Adipocyte (in vitro differentiated cells): ENCODE results near the gene CYFIP1.

Experiments used
- DNase-seq: peaks from one replicate; pipeline ENCODE4 v3.0.0-alpha.2; 2015; ENCODE audit warnings: low read depth
- H3K27me3 ChIP-seq: replicated peaks from 2 replicates; pipeline ENCODE4 v1.7.0; 2013; ENCODE audit warnings: mild to moderate bottlenecking, low read length, moderate library complexity; ENCODE audit not compliant: control insufficient read depth, insufficient read depth
- H3K36me3 ChIP-seq: 2 replicates; pipeline ENCODE4 v1.7.0; 2013; ENCODE audit warnings: low read length, mild to moderate bottlenecking, moderate library complexity; ENCODE audit not compliant: control insufficient read depth, insufficient read depth, severe bottlenecking
- H3K4me1 ChIP-seq: 2 replicates; pipeline ENCODE4 v1.7.0; 2013; ENCODE audit warnings: mild to moderate bottlenecking, low read length, moderate library complexity; ENCODE audit not compliant: control insufficient read depth, insufficient read depth
- H3K4me3 ChIP-seq: 2 replicates; pipeline ENCODE4 v1.7.0; 2013; ENCODE audit warnings: mild to moderate bottlenecking, low read length, moderate library complexity
- H3K9ac ChIP-seq: 2 replicates; pipeline ENCODE4 v1.7.0; 2013; ENCODE audit warnings: mild to moderate bottlenecking, low read length, moderate library complexity
- H3K9me3 ChIP-seq: 2 replicates; pipeline ENCODE4 v1.7.0; 2013; ENCODE audit warnings: mild to moderate bottlenecking, low read length, moderate library complexity; ENCODE audit not compliant: control insufficient read depth

The CYFIP1 gene

DNA sequence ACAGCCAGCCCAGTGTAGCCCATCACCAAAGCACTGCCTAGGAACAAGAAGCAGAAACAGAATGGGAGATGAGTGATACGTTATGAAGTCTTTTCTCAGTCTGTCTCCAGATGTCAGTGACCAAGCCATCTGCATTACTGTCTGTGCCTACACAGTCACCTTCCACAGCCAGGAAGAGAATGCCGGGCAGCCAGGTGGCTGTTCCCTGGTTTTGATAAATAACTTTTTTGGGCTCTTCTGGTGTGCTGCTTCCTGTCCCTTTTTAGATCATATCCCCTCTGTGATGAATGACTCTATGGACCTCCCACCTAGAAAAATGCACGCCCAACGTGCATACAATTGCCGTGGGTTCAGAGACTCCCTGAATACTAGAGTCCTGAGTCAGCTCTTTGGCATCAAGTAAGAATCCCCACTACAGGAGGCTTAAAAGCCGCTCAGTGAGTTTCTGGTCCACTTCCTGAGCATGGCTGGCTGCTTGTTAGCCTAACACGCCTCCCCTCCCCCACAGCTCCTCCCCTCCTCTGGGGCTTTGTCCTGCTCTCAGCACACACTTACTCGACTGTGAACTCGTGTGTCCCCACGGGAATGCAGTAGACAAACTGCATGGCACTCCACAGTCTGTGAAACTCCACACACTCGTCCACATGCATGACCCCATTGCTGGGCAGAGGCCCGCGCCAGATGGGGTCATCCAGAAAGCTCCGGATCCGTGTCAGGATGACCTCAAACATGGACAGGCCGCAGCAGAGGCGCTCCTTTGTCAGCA, 107.0 kb downstream of the CYFIP1 start:
- no peak overlapping the region for H3K4me3 ChIP-seq
- H3K27me3 ChIP-seq, result no peaks in the 10 kb centered on the region
- peaks cover 77% of the 10 kb centered on the region for H3K36me3 ChIP-seq
- no peaks in the 10 kb centered on the region for H3K4me1 ChIP-seq
- H3K9me3 ChIP-seq, result no peaks in the 10 kb centered on the region
- DNase-seq, result peak; percentile 26
- H3K9ac ChIP-seq, result no peak overlapping the region

DNA sequence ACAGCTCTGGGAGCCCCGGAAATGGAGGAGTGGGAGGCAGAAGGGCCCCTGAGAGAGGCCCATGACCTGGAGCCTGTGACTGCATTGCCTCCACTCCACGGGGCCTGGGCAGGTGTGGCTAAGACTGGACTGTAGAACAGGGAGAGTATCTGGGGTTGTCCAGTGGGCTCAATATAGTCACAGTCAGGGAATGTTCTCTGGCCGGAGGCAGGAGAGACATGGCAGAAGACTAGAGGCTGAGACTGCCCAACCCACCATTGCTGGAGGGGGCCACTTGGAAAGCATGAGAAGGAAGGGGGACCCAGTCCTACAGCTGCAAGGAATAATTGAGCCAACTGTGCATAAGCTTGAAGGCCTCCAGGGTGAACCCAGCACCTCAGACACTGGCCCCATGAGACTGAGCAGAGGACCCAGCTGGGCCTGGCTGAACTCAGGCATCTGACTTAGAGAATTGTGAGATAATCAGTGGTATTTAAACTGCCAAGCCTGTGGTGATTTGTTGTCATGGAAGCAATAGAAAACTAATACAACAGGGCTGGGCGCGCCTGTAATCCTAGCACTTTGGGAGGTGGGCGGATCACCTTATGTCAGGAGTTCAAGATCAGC, 108.6 kb downstream of the CYFIP1 start:
- no peak for DNase-seq
- H3K9ac ChIP-seq, result no peak overlapping the region
- no peaks in the 10 kb centered on the region for H3K4me1 ChIP-seq
- H3K4me3 ChIP-seq, result no peak overlapping the region
- peaks cover 84% of the 10 kb centered on the region for H3K36me3 ChIP-seq
- H3K27me3 ChIP-seq, result no peaks in the 10 kb centered on the region
- H3K9me3 ChIP-seq, result no peaks in the 10 kb centered on the region

DNA sequence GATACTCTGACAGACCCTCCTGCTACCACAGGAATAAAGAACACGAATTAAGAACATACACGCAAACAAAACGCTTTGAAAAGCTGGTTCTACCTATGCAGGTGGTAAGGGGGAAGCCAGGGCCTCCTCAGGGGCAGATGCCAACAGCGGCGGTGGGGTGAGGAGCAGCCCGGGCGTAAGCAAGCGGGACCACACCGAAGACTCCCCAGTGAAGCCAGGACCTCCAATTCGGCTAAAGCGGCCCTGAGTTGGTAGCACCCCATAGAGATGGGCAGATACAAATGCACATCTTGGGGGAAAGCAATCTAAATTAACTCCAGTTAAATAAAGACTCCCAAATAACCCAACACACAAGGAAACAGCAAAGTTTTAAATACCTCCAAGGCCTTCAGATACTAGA, 109.3 kb downstream of the CYFIP1 start:
- Histone ChIP-seq H3K9me3 (no peaks in the 10 kb centered on the region), H3K4me3 (no peak overlapping the region), H3K4me1 (no peaks in the 10 kb centered on the region), H3K9ac (no peak overlapping the region), H3K36me3 (peaks cover 91% of the 10 kb centered on the region), H3K27me3 (no peaks in the 10 kb centered on the region)
- DNase-seq, result no peak

DNA sequence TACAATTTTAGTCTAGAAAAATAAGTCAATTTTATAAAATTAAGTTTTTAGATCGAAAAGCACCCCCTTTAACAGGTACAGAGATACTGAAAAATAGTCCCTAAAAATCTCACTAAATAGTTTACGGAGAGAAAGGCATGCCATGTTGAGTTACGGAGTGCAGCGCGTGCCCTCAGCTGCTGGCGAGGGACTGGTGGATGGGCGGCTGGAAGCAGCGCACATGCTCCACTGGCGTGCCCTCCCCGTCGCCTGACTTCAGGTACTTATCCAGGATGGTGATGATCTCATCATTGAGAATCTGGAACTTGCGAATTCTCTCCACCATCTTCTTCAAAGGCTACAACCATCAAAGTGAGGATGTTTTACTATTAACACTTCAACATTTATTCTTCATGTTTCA, 110.3 kb downstream of the CYFIP1 start:
- Histone ChIP-seq H3K36me3 (peaks cover 95% of the 10 kb centered on the region), H3K9me3 (no peaks in the 10 kb centered on the region), H3K4me3 (no peak overlapping the region), H3K9ac (no peak overlapping the region), H3K4me1 (no peaks in the 10 kb centered on the region), H3K27me3 (no peaks in the 10 kb centered on the region)
- DNase-seq, result no peak

DNA sequence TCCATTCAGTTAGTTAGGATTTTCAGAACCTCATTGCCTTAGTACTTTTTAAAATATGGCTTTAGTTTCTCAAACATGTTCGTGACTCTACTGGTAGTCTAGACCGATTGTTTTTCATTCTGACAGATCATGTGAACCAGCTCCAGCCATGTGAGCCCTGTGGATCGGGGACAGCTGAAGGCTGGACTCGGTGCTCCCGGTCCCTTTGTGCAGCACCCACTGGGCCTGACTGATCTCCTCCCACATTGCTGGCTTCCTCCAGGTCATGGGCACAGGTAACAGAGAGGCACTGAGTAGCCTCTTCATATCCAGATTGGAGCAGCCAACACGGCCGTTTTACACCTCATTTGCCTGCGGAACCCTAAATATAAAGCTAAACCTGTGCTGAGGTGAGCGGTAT, 111.2 kb downstream of the CYFIP1 start:
- Histone ChIP-seq H3K4me3 (no peak overlapping the region), H3K27me3 (no peaks in the 10 kb centered on the region), H3K36me3 (peaks cover 90% of the 10 kb centered on the region), H3K9me3 (no peaks in the 10 kb centered on the region), H3K4me1 (no peaks in the 10 kb centered on the region), H3K9ac (no peak overlapping the region)
- no peak for DNase-seq

DNA sequence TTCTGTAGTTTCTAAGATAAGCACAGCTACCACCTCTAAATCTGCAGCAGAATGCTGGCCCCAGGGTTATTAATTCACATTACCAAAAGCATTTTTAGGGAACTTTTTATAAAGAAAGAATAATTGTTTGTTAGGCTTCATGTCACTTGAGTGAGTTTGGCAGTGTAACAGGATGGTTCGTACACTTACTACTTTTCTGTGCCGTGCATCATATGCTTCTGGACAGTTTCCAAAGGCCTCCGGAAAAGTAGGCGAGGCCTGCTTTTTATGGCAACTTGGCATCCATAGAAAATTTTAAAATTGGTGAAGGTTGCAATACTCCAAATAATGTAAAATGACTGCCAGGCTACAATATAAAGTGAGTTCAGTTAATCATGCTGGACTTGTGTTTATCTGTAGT, 111.7 kb downstream of the CYFIP1 start:
- H3K4me3 ChIP-seq, result no peak overlapping the region
- no peak overlapping the region for H3K9ac ChIP-seq
- H3K36me3 ChIP-seq, result peaks cover 91% of the 10 kb centered on the region
- H3K27me3 ChIP-seq, result no peaks in the 10 kb centered on the region
- no peaks in the 10 kb centered on the region for H3K4me1 ChIP-seq
- H3K9me3 ChIP-seq, result no peaks in the 10 kb centered on the region
- no peak for DNase-seq

DNA sequence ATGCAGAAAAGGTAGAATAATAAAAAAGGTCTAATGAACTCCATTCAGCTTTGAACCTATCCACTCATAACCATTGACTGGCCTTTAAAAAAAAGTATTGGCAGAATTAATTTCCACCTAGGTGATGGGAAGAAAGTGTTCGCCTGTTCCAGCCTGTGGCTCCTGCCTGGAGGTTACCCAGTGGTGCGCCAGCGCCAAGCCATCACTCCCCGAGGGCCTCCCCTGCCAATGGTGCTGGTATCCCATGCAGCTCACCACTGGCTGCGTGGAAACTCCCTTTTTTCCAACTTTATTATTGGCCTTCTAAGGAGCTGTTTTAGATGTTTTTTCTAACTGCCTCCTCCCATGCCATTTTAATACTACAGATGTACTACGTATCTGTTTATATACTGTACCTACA, 112.3 kb downstream of the CYFIP1 start:
- H3K4me3 ChIP-seq, result no peak overlapping the region
- H3K9me3 ChIP-seq, result no peaks in the 10 kb centered on the region
- no peaks in the 10 kb centered on the region for H3K4me1 ChIP-seq
- no peak overlapping the region for H3K9ac ChIP-seq
- no peak for DNase-seq
- H3K27me3 ChIP-seq, result no peaks in the 10 kb centered on the region
- H3K36me3 ChIP-seq, result peaks cover 90% of the 10 kb centered on the region

DNA sequence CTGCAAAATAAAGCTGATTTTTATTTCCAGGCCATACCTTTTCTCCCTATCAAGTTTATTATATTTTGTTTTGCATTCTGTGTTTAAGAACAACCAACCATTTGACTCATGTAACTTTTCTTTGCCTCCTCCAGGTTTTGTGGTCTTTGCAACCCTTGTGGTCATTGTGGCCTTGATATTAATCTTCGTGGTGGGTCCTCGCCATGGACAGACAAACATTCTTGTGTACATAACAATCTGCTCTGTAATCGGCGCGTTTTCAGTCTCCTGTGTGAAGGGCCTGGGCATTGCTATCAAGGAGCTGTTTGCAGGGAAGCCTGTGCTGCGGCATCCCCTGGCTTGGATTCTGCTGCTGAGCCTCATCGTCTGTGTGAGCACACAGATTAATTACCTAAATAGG, 114.1 kb downstream of the CYFIP1 start:
- Histone ChIP-seq H3K9me3 (no peaks in the 10 kb centered on the region), H3K27me3 (no peaks in the 10 kb centered on the region), H3K4me3 (no peak overlapping the region), H3K36me3 (peaks cover 85% of the 10 kb centered on the region), H3K9ac (no peak overlapping the region), H3K4me1 (no peaks in the 10 kb centered on the region)
- DNase-seq, result no peak

DNA sequence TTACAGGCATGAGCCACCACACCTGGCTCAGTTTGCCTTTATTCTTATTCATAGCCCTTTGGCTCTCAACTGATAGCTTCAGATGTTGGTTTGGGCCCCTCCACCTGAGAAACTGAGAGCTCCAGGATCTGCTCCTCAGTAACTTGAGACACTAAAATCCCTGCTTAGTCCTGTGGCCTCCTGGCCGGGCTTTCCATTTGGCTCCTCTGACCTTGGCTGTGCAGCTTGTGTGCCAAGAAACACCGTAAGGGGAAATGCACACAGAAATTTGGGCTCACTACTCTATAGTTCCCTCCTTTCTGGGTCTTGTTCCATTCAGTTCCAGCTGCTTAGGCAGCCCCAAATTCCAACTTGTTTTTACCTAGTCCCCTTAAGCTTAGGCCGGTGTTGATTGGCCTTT, 116.8 kb downstream of the CYFIP1 start:
- H3K9me3 ChIP-seq, result no peaks in the 10 kb centered on the region
- no peaks in the 10 kb centered on the region for H3K27me3 ChIP-seq
- no peak for DNase-seq
- H3K36me3 ChIP-seq, result peaks cover 80% of the 10 kb centered on the region
- H3K4me3 ChIP-seq, result no peak overlapping the region
- no peak overlapping the region for H3K9ac ChIP-seq
- no peaks in the 10 kb centered on the region for H3K4me1 ChIP-seq

DNA sequence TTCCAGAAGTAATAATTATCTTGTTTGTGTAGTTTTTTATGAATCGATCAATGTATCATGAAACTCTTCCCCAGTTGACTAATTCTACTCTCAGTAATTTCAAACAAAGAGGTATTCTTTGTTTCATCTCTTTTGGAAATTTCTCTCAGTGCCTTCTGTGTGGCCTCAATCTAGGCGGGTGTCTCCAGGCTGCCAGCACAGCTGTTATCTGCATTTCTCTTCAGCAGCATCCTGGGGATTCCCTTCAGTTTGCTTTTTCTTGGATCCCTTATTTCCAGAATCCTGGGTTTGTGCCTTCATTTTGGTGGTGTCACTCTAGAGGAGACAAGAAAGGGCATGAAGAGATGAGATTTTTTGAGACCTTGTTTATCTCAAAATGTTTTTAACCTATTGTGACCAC, 119.0 kb downstream of the CYFIP1 start:
- Histone ChIP-seq H3K9me3 (no peaks in the 10 kb centered on the region), H3K27me3 (no peaks in the 10 kb centered on the region), H3K4me1 (peaks cover 8% of the 10 kb centered on the region), H3K9ac (no peak overlapping the region), H3K36me3 (peaks cover 64% of the 10 kb centered on the region), H3K4me3 (no peak overlapping the region)
- DNase-seq, result no peak

DNA sequence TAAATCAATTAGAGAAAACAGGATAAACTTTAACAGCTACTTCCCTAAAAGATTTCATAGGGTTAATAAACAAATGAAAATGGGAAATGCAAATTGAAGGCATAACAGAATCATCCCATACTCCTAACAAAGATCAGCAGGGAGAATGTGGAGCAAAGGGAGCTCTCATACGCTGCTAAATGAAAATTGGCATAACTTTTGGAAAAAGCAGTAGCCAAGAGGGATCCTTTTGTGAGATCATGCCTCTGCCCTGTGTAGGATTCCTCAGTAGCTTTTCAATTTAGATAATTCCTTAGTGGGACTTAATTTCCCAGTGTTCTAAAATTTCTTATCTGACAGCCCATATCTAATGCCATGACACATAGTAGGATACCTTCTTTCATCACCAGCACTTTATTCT, 123.5 kb downstream of the CYFIP1 start:
- H3K4me1 ChIP-seq, result peaks cover 12% of the 10 kb centered on the region
- no peak overlapping the region for H3K4me3 ChIP-seq
- H3K9ac ChIP-seq, result peak overlapping the region; percentile 4
- no peaks in the 10 kb centered on the region for H3K27me3 ChIP-seq
- peaks cover 62% of the 10 kb centered on the region for H3K36me3 ChIP-seq
- no peak for DNase-seq
- H3K9me3 ChIP-seq, result no peaks in the 10 kb centered on the region

DNA sequence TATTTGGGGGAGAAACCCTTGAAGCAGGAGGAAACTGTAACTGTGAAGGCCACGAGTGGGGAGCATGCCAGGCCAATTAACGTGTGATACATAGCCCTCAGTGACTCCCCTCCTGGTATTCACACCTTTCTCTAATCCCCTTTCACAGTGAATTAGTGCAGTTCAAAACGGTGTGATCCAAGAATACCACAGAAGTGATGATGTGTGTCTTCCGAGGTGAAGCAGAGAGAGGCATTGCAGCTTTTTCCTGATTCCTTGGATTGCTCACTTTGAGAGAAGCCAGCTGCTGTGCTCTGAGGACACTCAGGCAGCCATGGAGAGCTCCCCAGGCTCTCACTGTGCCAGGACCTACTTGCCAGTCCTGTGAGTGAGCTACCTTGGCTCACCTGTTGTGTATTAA, 124.4 kb downstream of the CYFIP1 start:
- Histone ChIP-seq H3K9me3 (no peaks in the 10 kb centered on the region), H3K4me1 (peaks cover 12% of the 10 kb centered on the region), H3K4me3 (no peak overlapping the region), H3K36me3 (peaks cover 58% of the 10 kb centered on the region), H3K27me3 (no peaks in the 10 kb centered on the region), H3K9ac (no peak overlapping the region)
- DNase-seq, result no peak
